ENCODE data around the gene DCBLD2.

- TF ChIP-seq CTCF (conservative IDR thresholded peaks at IDR 0.05; ENCODE audit: low read depth, low read length): no peak
- no peak for TF ChIP-seq EZH2 (IDR thresholded peaks at IDR 0.05; ENCODE audit: low read length, unreplicated experiment)
Measured at GRCh38 chr3:98827221-98827920, 74.1 kb downstream of the DCBLD2 start.
